ENCODE results near the gene ISM1.

The ISM1 gene

DNA sequence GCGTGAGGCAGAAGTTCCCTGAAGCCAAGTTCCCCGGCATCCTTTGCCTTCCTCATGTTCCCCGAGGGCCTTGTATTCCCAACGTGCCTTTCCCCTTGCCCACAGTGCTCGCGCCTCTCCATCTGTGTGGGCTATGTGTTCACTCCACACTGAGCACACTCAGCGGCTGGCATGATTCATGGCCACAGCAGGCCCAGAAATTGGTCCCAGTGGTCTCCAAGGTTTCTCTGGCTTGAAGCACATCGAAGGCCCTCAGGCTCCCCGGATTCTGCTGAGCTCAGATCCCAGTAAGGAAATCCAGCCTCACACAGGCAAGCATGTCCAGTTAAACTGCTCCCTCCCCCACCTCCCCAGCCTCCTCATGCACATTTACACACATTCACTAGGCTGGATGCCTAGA, 123.6 kb downstream of the ISM1 start:
- Histone ChIP-seq H2AFZ (ENCODE audit: low read depth, low read length) (no peak overlapping the region), H3K9ac (ENCODE audit: low read length) (no peak overlapping the region), H2BK120ac (ENCODE audit: low read depth, low read length) (no peak overlapping the region), H3K79me1 (replicated peaks; ENCODE audit: low read length, poor library complexity, severe bottlenecking) (no peaks in the 10 kb centered on the region), H2BK12ac (ENCODE audit: low read length in 2 of 2) (no peak overlapping the region), H3K36me3 (ENCODE audit: control insufficient read depth in 1 of 2, insufficient read depth in 2 of 2, low read depth in 1 of 2, low read length in 2 of 2) (no peaks in the 10 kb centered on the region), H4K8ac (ENCODE audit: low read length) (no peak overlapping the region), H3K23ac (ENCODE audit: low read length in 2 of 2) (no peak overlapping the region), H3K4me3 (ENCODE audit: insufficient read depth in 1 of 2, low read depth in 1 of 2, low read length in 2 of 2) (no peak overlapping the region), H2BK15ac (ENCODE audit: low read depth, poor library complexity, severe bottlenecking) (no peak overlapping the region), H3K4me1 (ENCODE audit: control insufficient read depth, insufficient read depth, low read depth, low read length) (peaks cover 6% of the 10 kb centered on the region), H3K18ac (ENCODE audit: low read depth in 1 of 2, low read length in 2 of 2) (no peak overlapping the region), H3K14ac (ENCODE audit: low read length in 2 of 2) (no peak overlapping the region), H3K27me3 (ENCODE audit: control insufficient read depth in 1 of 2, insufficient read depth in 1 of 2, low read length in 2 of 2) (no peaks in the 10 kb centered on the region), H4K91ac (ENCODE audit: low read length) (no peak overlapping the region), H3K9me3 (ENCODE audit: control insufficient read depth, low read length) (no peaks in the 10 kb centered on the region), H3K27ac (ENCODE audit: low read length, poor library complexity, severe bottlenecking) (no peak overlapping the region), H3K4me2 (ENCODE audit: low read length, poor library complexity, severe bottlenecking) (no peak overlapping the region), H2AK5ac (ENCODE audit: low read length, severe bottlenecking) (no peak overlapping the region), H2BK5ac (ENCODE audit: low read depth, low read length, poor library complexity, severe bottlenecking) (no peak overlapping the region), H3K4ac (ENCODE audit: low read depth in 1 of 2, low read length in 2 of 2) (no peak overlapping the region)
- WGBS = 86% methylated on average over 9 of the region's 9 CpGs
- DNase-seq = no peak

DNA sequence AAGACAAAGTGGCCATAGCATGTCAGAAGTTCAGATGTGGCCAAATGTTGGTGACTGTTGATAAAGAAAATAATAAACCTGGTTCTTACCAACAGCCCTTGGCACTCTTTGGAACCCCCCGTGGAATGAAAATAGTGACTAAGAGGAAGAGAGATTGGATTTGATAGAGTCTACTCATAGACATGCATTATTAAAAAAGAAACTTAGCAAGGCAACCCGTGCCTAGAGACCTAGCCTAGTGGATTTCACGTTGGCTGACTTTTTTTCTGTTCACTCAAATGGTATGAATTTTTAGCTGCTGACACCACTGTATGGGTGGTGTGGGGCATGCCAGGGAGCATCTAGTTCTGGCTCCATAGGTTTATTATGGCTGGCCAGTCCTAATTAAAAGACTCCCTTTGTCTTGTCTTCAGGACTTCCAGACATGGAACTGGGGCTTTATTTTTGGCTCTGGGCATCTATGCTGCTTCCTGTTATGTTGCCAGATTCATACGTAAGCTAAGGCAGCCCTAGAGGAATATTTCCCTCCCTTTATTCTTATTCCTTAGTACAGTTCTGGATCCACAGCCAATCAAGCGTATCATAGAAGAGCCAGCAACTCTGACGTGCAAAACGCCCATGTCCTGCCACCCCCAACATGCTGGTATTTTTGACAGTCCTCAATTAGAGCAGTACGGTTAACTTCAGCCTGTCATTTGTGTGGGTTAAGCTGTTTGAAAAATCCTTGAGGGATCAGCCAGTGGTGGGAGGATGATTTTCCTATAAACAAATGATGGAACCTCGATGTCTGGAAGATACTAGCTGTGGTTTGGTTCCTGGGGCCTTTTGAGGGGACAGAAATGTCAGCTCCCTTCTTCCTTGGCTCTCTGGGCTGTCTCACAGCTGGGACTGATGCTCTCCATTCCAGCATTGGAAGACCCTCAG, 127.5 kb downstream of the ISM1 start:
- H3K27me3 ChIP-seq (ENCODE audit: control insufficient read depth in 1 of 2, insufficient read depth in 1 of 2, low read length in 2 of 2) = no peaks in the 10 kb centered on the region
- peaks cover 6% of the 10 kb centered on the region for H3K4me1 ChIP-seq (ENCODE audit: control insufficient read depth, insufficient read depth, low read depth, low read length)
- H2BK12ac ChIP-seq (ENCODE audit: low read length in 2 of 2) = no peak overlapping the region
- H2AFZ ChIP-seq (ENCODE audit: low read depth, low read length) = no peak overlapping the region
- no peak overlapping the region for H3K18ac ChIP-seq (ENCODE audit: low read depth in 1 of 2, low read length in 2 of 2)
- no peak overlapping the region for H4K8ac ChIP-seq (ENCODE audit: low read length)
- no peak overlapping the region for H2AK5ac ChIP-seq (ENCODE audit: low read length, severe bottlenecking)
- H2BK5ac ChIP-seq (ENCODE audit: low read depth, low read length, poor library complexity, severe bottlenecking) = no peak overlapping the region
- no peak overlapping the region for H4K91ac ChIP-seq (ENCODE audit: low read length)
- H3K23ac ChIP-seq (ENCODE audit: low read length in 2 of 2) = peak overlapping the region in 1 of 2 experiments; percentile 42
- no peaks in the 10 kb centered on the region for H3K9me3 ChIP-seq (ENCODE audit: control insufficient read depth, low read length)
- peak overlapping the region in 1 of 2 experiments; percentile 9 for H3K4me3 ChIP-seq (ENCODE audit: insufficient read depth in 1 of 2, low read depth in 1 of 2, low read length in 2 of 2)
- H3K27ac ChIP-seq (ENCODE audit: low read length, poor library complexity, severe bottlenecking) = peak overlapping the region; percentile 43
- no peak overlapping the region for H3K4ac ChIP-seq (ENCODE audit: low read depth in 1 of 2, low read length in 2 of 2)
- no peaks in the 10 kb centered on the region for H3K79me1 ChIP-seq (replicated peaks; ENCODE audit: low read length, poor library complexity, severe bottlenecking)
- WGBS = 80% methylated on average over 8 of the region's 9 CpGs
- no peaks in the 10 kb centered on the region for H3K36me3 ChIP-seq (ENCODE audit: control insufficient read depth in 1 of 2, insufficient read depth in 2 of 2, low read depth in 1 of 2, low read length in 2 of 2)
- no peak overlapping the region for H2BK15ac ChIP-seq (ENCODE audit: low read depth, poor library complexity, severe bottlenecking)
- no peak overlapping the region for H3K4me2 ChIP-seq (ENCODE audit: low read length, poor library complexity, severe bottlenecking)
- H2BK120ac ChIP-seq (ENCODE audit: low read depth, low read length) = no peak overlapping the region
- peak overlapping the region; percentile 2 for H3K9ac ChIP-seq (ENCODE audit: low read length)
- no peak overlapping the region for H3K14ac ChIP-seq (ENCODE audit: low read length in 2 of 2)
- peak; percentile 29 for DNase-seq

DNA sequence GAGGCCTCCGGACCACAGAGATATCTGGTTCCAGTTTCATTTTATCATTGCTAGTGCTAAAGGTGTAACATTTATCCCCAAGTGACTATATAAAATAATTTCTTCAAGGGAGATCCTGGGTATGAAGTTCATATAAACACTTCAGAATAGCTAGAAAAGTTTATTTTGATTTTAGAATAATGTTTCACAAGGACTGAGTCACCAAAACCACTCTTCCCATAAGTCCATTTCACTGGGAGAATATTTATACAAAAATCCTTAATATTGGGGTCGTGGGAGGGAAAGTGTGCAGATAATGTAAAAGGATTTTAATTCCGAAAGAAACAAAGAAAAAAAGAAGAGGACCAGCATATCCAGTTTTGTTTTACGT, 128.1 kb downstream of the ISM1 start:
- H3K27me3 ChIP-seq (ENCODE audit: control insufficient read depth in 1 of 2, insufficient read depth in 1 of 2, low read length in 2 of 2) = no peaks in the 10 kb centered on the region
- no peak overlapping the region for H2BK12ac ChIP-seq (ENCODE audit: low read length in 2 of 2)
- peak overlapping the region; percentile 41 for H3K27ac ChIP-seq (ENCODE audit: low read length, poor library complexity, severe bottlenecking)
- H3K79me1 ChIP-seq (replicated peaks; ENCODE audit: low read length, poor library complexity, severe bottlenecking) = no peaks in the 10 kb centered on the region
- WGBS = no CpG with 5 or more reads among the region's 4 CpGs
- no peak overlapping the region for H2BK120ac ChIP-seq (ENCODE audit: low read depth, low read length)
- H2AK5ac ChIP-seq (ENCODE audit: low read length, severe bottlenecking) = no peak overlapping the region
- no peak overlapping the region for H2BK5ac ChIP-seq (ENCODE audit: low read depth, low read length, poor library complexity, severe bottlenecking)
- no peak overlapping the region for H3K14ac ChIP-seq (ENCODE audit: low read length in 2 of 2)
- peak overlapping the region; percentile 2 for H3K9ac ChIP-seq (ENCODE audit: low read length)
- peak overlapping the region in 1 of 2 experiments; percentile 9 for H3K4me3 ChIP-seq (ENCODE audit: insufficient read depth in 1 of 2, low read depth in 1 of 2, low read length in 2 of 2)
- no peak overlapping the region for H3K18ac ChIP-seq (ENCODE audit: low read depth in 1 of 2, low read length in 2 of 2)
- H3K4me1 ChIP-seq (ENCODE audit: control insufficient read depth, insufficient read depth, low read depth, low read length) = peaks cover 6% of the 10 kb centered on the region
- no peak overlapping the region for H3K4ac ChIP-seq (ENCODE audit: low read depth in 1 of 2, low read length in 2 of 2)
- no peak overlapping the region for H2AFZ ChIP-seq (ENCODE audit: low read depth, low read length)
- H3K4me2 ChIP-seq (ENCODE audit: low read length, poor library complexity, severe bottlenecking) = no peak overlapping the region
- no peak overlapping the region for H2BK15ac ChIP-seq (ENCODE audit: low read depth, poor library complexity, severe bottlenecking)
- H4K91ac ChIP-seq (ENCODE audit: low read length) = no peak overlapping the region
- peak; percentile 4 for DNase-seq
- no peak overlapping the region for H3K23ac ChIP-seq (ENCODE audit: low read length in 2 of 2)
- no peaks in the 10 kb centered on the region for H3K36me3 ChIP-seq (ENCODE audit: control insufficient read depth in 1 of 2, insufficient read depth in 2 of 2, low read depth in 1 of 2, low read length in 2 of 2)
- H4K8ac ChIP-seq (ENCODE audit: low read length) = no peak overlapping the region
- no peaks in the 10 kb centered on the region for H3K9me3 ChIP-seq (ENCODE audit: control insufficient read depth, low read length)
